Ishikawa (cell line): ENCODE results near the gene S100A2.

Source experiments
- CEBPB ChIP-seq: IDR thresholded peaks from 2 replicates; pipeline ENCODE4 v1.6.1; 2012
- CREB1 ChIP-seq: IDR thresholded peaks from 2 replicates; pipeline ENCODE4 v1.6.1; 2012; ENCODE audit warnings: low read depth
- EGR1 ChIP-seq: IDR thresholded peaks from 2 replicates; pipeline ENCODE4 v1.6.1; 2012
- EP300 ChIP-seq: IDR thresholded peaks from 2 replicates; pipeline ENCODE4 v1.6.1; 2012; ENCODE audit warnings: borderline replicate concordance
- FOXM1 ChIP-seq: IDR thresholded peaks from 2 replicates; pipeline ENCODE4 v1.6.1; 2012; ENCODE audit warnings: low read depth, borderline replicate concordance
- MAX ChIP-seq: IDR thresholded peaks from 2 replicates; pipeline ENCODE4 v1.6.1; 2012
- NFIC ChIP-seq: IDR thresholded peaks from 2 replicates; pipeline ENCODE4 v1.6.1; 2012
- RAD21 ChIP-seq: IDR thresholded peaks from 2 replicates; pipeline ENCODE4 v1.6.1; 2012; ENCODE audit warnings: low read depth
- REST ChIP-seq: IDR thresholded peaks from 2 replicates; pipeline ENCODE4 v1.6.1; 2012; ENCODE audit warnings: low read depth, mild to moderate bottlenecking
- TAF1 ChIP-seq: IDR thresholded peaks from 2 replicates; pipeline ENCODE4 v1.6.1; 2012; ENCODE audit warnings: low read depth, mild to moderate bottlenecking
- TCF12 ChIP-seq: IDR thresholded peaks from 2 replicates; pipeline ENCODE4 v1.6.1; 2012; ENCODE audit warnings: low read depth
- TEAD4 ChIP-seq: IDR thresholded peaks from 2 replicates; pipeline ENCODE4 v1.6.1; 2012
- USF1 ChIP-seq: IDR thresholded peaks from 2 replicates; pipeline ENCODE4 v1.6.1; 2012
- YY1 ChIP-seq: IDR thresholded peaks from 2 replicates; pipeline ENCODE4 v1.6.1; 2012; ENCODE audit warnings: low read depth
- ZBTB7A ChIP-seq: IDR thresholded peaks from 2 replicates; pipeline ENCODE4 v1.6.1; 2012; ENCODE audit warnings: low read depth

S100A2 gene

GRCh38 chr1:153612755-153613331 lies 47.2 kb upstream of the S100A2 start, which contains the start of gene S100A16:
Gene S100A16 (minus strand): TSS chr1:153613137. CDS start chr1:153608151, 4,986 bp downstream.
- TF ChIP-seq YY1 (no peak), NFIC (peak; percentile 30; the same call in 1 of the 2 replicates), RAD21 (no peak), TAF1 (peak; percentile 58; the same call in 1 of the 2 replicates), TEAD4 (no peak), MAX (0 out of 2 replicates have a peak, but pooled peaks have one; percentile 46)

- TF ChIP-seq TAF1 (no peak), EGR1 (no peak), NFIC (no peak), EP300 (no peak), CEBPB (no peak), REST (no peak), FOXM1 (no peak), RAD21 (no peak), MAX (no peak), CREB1 (no peak), TEAD4 (no peak), ZBTB7A (no peak), TCF12 (no peak)
These were observed 46.6 kb upstream of the S100A2 start for GRCh38 chr1:153612111-153612754.

- no peak for TF ChIP-seq EP300
- TF ChIP-seq FOXM1 = no peak
- TF ChIP-seq ZBTB7A = no peak
- no peak for TF ChIP-seq RAD21
- no peak for TF ChIP-seq NFIC
- TF ChIP-seq EGR1 = no peak
These were observed 45.7 kb upstream of the S100A2 start for GRCh38 chr1:153611356-153611755.

GRCh38 chr1:153610811-153611301 lies 45.2 kb upstream of the S100A2 start:
- no peak for TF ChIP-seq NFIC
- no peak for TF ChIP-seq CREB1
- no peak for TF ChIP-seq FOXM1
- peak; percentile 47 for TF ChIP-seq MAX
- no peak for TF ChIP-seq REST
- TF ChIP-seq USF1 = 0 out of 2 replicates have a peak, but pooled peaks have one; percentile 13
- TF ChIP-seq CEBPB = peak; percentile 43; the same call in 1 of the 2 replicates
- TF ChIP-seq TAF1 = no peak

GRCh38 chr1:153610334-153610733 lies 44.7 kb upstream of the S100A2 start:
- TF ChIP-seq TAF1 (no peak), CREB1 (no peak), EP300 (no peak), NFIC (no peak), RAD21 (no peak), USF1 (no peak), TEAD4 (no peak), TCF12 (no peak), FOXM1 (no peak), EGR1 (no peak), ZBTB7A (no peak), YY1 (no peak), MAX (no peak)
